Neural progenitor cell (in vitro differentiated cells): ENCODE results near the gene NSMCE4A.
A peak's percentile ranks its signal among the peaks of the same experiment; 100 is the strongest.

ENCODE experiments used
- EZH2 ChIP-seq: fragments of 200-600 bp; sonication (generic); IDR thresholded peaks from 2 replicates; pipeline ENCODE4 v1.6.1; 2017; ENCODE audit warnings: antibody characterized with exemption, mild to moderate bottlenecking, moderate library complexity
- EZH2phosphoT487 ChIP-seq: fragments of 200-600 bp; sonication (generic); IDR thresholded peaks from 2 replicates; pipeline ENCODE4 v1.6.1; 2017; ENCODE audit warnings: antibody characterized with exemption
- TF ChIP-seq, protein P1 (sequence below): fragments of 200-600 bp; sonication (generic); IDR thresholded peaks from 2 replicates; pipeline ENCODE4 v1.5.1; 2017; ENCODE audit warnings: antibody characterized with exemption, mild to moderate bottlenecking

- TF ChIP-seq, protein P1, sequence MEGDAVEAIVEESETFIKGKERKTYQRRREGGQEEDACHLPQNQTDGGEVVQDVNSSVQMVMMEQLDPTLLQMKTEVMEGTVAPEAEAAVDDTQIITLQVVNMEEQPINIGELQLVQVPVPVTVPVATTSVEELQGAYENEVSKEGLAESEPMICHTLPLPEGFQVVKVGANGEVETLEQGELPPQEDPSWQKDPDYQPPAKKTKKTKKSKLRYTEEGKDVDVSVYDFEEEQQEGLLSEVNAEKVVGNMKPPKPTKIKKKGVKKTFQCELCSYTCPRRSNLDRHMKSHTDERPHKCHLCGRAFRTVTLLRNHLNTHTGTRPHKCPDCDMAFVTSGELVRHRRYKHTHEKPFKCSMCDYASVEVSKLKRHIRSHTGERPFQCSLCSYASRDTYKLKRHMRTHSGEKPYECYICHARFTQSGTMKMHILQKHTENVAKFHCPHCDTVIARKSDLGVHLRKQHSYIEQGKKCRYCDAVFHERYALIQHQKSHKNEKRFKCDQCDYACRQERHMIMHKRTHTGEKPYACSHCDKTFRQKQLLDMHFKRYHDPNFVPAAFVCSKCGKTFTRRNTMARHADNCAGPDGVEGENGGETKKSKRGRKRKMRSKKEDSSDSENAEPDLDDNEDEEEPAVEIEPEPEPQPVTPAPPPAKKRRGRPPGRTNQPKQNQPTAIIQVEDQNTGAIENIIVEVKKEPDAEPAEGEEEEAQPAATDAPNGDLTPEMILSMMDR = no peak
- peak; percentile 34 for TF ChIP-seq EZH2
- no peak for TF ChIP-seq EZH2phosphoT487
Measured at GRCh38 chr10:121927318-121927840, 47.6 kb downstream of the NSMCE4A start.
